A549 (cell line): ENCODE results near the gene NRXN3.

Source experiments
- BHLHE40 ChIP-seq: IDR thresholded peaks from 2 replicates; pipeline ENCODE4 v1.6.1; 2012; ENCODE audit warnings: low read depth, low read length, inconsistent platforms
- EP300 ChIP-seq, 2 experiments: fragments of >200 bp; sonication (Bioruptor Twin); formaldehyde crosslinking; IDR thresholded peaks; 2 replicates in 1 of 2; 3 replicates in 1 of 2; pipeline ENCODE4 v1.6.1; 2016 to 2017
- FOSB ChIP-seq: fragments of 250-450 bp; sonication (Bioruptor Pico); IDR thresholded peaks from 2 replicates; pipeline ENCODE4 v1.5.0; 2020; ENCODE audit warnings: mild to moderate bottlenecking, moderate library complexity
- JUNB ChIP-seq: fragments of >200 bp; sonication (Bioruptor Twin); formaldehyde crosslinking; IDR thresholded peaks from 2 replicates; pipeline ENCODE4 v1.6.1; 2016
- MAZ ChIP-seq: fragments of 150-350 bp; IDR thresholded peaks from 2 replicates; pipeline ENCODE4 v1.6.1; 2014; ENCODE audit warnings: antibody characterized with exemption, low read depth, low read length, borderline replicate concordance
- POLR2A ChIP-seq: IDR thresholded peaks from 2 replicates; pipeline ENCODE4 v1.6.1; 2012; ENCODE audit warnings: mild to moderate bottlenecking, low read length
- TF ChIP-seq, protein P1 (sequence below): fragments of >200 bp; sonication (Bioruptor Twin); formaldehyde crosslinking; IDR thresholded peaks from 3 replicates; pipeline ENCODE4 v1.5.1; 2016

DNA sequence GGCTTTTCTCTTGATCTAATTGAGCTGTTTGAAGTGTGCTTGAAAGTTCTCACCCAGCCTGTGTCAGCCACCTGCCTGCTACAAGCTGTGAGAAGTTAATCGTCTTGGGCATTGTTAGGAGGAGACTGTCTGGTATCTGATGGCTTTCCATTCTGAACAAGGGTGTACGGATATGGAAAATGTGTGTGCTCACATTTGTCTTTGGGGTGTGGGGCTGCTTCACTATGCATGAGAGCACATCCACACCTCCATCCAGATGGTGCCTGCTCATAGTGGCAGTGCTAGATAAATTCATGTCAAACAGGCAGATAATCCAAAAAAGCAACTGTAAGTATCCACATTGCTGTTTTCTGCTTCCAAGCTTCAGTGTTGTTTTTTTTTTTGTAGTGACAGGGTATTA is 1578.9 kb downstream of the NRXN3 start:
- no peak for TF ChIP-seq EP300 (IDR thresholded peaks at IDR 0.05)
- no peak for TF ChIP-seq BHLHE40
- TF ChIP-seq, protein P1, sequence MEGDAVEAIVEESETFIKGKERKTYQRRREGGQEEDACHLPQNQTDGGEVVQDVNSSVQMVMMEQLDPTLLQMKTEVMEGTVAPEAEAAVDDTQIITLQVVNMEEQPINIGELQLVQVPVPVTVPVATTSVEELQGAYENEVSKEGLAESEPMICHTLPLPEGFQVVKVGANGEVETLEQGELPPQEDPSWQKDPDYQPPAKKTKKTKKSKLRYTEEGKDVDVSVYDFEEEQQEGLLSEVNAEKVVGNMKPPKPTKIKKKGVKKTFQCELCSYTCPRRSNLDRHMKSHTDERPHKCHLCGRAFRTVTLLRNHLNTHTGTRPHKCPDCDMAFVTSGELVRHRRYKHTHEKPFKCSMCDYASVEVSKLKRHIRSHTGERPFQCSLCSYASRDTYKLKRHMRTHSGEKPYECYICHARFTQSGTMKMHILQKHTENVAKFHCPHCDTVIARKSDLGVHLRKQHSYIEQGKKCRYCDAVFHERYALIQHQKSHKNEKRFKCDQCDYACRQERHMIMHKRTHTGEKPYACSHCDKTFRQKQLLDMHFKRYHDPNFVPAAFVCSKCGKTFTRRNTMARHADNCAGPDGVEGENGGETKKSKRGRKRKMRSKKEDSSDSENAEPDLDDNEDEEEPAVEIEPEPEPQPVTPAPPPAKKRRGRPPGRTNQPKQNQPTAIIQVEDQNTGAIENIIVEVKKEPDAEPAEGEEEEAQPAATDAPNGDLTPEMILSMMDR: no peak
- TF ChIP-seq POLR2A: no peak
- no peak for TF ChIP-seq FOSB (CRISPR knock-in tag)
- TF ChIP-seq MAZ: no peak
- TF ChIP-seq JUNB: no peak
